Measurements from ENCODE around the gene CD79A. TPM values are rescaled to one million over a fixed set of nuclear protein-coding genes. Genes with fewer than 3 reads are reported as not detected.

CD79A gene
- total RNA-seq, 4 donors from 2014 or later: 1.7 to 3.1 TPM; not detected in 2

- peaks cover 39 to 100% (median 57%) of the 10 kb centered on the region in 4 donors for H3K27me3 ChIP-seq
- 1% methylated on average over 22 to 25 of the region's 49 CpGs for WGBS, 2 donors
- intact Hi-C loops (cut with DNase I): no loop called here
- H3K4me3 ChIP-seq: peak within 1 kb of the TSS; percentile 16 to 69 (median 40)
- no peak within 1 kb of the TSS for H3K27ac ChIP-seq
- H3K4me1 ChIP-seq: peaks cover 14 to 21% (median 19%) of the 10 kb centered on the region in 3 donors
- no peak for DNase-seq
- H3K36me3 ChIP-seq: no peaks in the 10 kb centered on the region
- no peak for TF ChIP-seq POLR2A (IDR thresholded peaks at IDR 0.05)
- no peak for TF ChIP-seq CTCF (IDR thresholded peaks at IDR 0.05)
- H3K9me3 ChIP-seq: no peaks in the 10 kb centered on the region
These were observed 51.2 kb downstream of the CD79A start, which contains the start of gene ERFL for GRCh38 chr19:41928221-41928683. ERFL (minus strand) TSS chr19:41928449; CDS start chr19:41912919, 15,530 bp downstream.

- peaks cover 14 to 21% (median 19%) of the 10 kb centered on the region in 3 donors for H3K4me1 ChIP-seq
- no peaks in the 10 kb centered on the region for H3K9me3 ChIP-seq
- H3K27ac ChIP-seq: no peak overlapping the region
- no peak for DNase-seq
- peak overlapping the region; percentile 16 to 69 (median 40) for H3K4me3 ChIP-seq
- peaks cover 39 to 100% (median 56%) of the 10 kb centered on the region in 4 donors for H3K27me3 ChIP-seq
- no peak for TF ChIP-seq POLR2A (IDR thresholded peaks at IDR 0.05)
- no peak for TF ChIP-seq CTCF (IDR thresholded peaks at IDR 0.05)
- WGBS, 2 donors: 6 to 9% methylated on average over 14 to 19 of the region's 29 CpGs
- intact Hi-C loops (cut with DNase I): no loop called here
- no peaks in the 10 kb centered on the region for H3K36me3 ChIP-seq
These were observed 51.9 kb downstream of the CD79A start for GRCh38 chr19:41928754-41929535.

GRCh38 chr19:41929536-41930071 is 52.5 kb downstream of the CD79A start:
- no peak overlapping the region for H3K4me3 ChIP-seq
- intact Hi-C loops (cut with DNase I): no loop called here
- 30 to 38% methylated on average over 6 to 8 of the region's 14 CpGs for WGBS, 2 donors
- H3K4me1 ChIP-seq: peaks cover 14 to 21% (median 19%) of the 10 kb centered on the region in 3 donors
- DNase-seq: no peak
- no peaks in the 10 kb centered on the region for H3K36me3 ChIP-seq
- H3K27ac ChIP-seq: no peak overlapping the region
- peaks cover 39 to 100% (median 54%) of the 10 kb centered on the region in 4 donors for H3K27me3 ChIP-seq
- TF ChIP-seq POLR2A (IDR thresholded peaks at IDR 0.05): no peak
- no peak for TF ChIP-seq CTCF (IDR thresholded peaks at IDR 0.05)
- no peaks in the 10 kb centered on the region for H3K9me3 ChIP-seq

GRCh38 chr19:41930322-41930722 is 53.2 kb downstream of the CD79A start:
- WGBS, 2 donors: 14 to 18% methylated on average over 6 of the region's 7 CpGs
- TF ChIP-seq CTCF (IDR thresholded peaks at IDR 0.05) (no peak), POLR2A (IDR thresholded peaks at IDR 0.05) (no peak)
- Histone ChIP-seq H3K4me3 (no peak overlapping the region), H3K9me3 (no peaks in the 10 kb centered on the region), H3K27ac (no peak overlapping the region), H3K27me3 (peaks cover 38 to 100% (median 55%) of the 10 kb centered on the region in 4 donors), H3K4me1 (peaks cover 14 to 27% (median 19%) of the 10 kb centered on the region in 3 donors), H3K36me3 (no peaks in the 10 kb centered on the region)
- no peak for DNase-seq
- intact Hi-C loops (cut with DNase I): no loop called here

Small RNAs within 50 kb of the gene (small RNA-seq; reads per million reads assigned to genes)
- gene MIR6797: 0 reads per million in 4 donors

Other genes starting within 250 kb of the CD79A start
- gene CEACAM7, start 189.0 kb upstream of the CD79A start, total RNA-seq: 100 to 1,000 TPM in 2 of 4 donors, 10 to 100 TPM in 2; 10.5 to 103 (median 76.7) TPM
- 100 to 1,000 TPM in 3 of 4 donors, 10 to 100 TPM in 1; 86.4 to 374 (median 293) TPM for gene CEACAM5, start 168.7 kb upstream of the CD79A start, total RNA-seq
- 100 to 1,000 TPM in 3 of 4 donors, 10 to 100 TPM in 1; 70.8 to 288 (median 176) TPM for gene CEACAM6, start 121.7 kb upstream of the CD79A start, total RNA-seq
- gene CEACAM3, start 80.7 kb upstream of the CD79A start, total RNA-seq: 1 to 10 TPM in 2 of 4 donors, under 1 TPM in 2; 0.42 to 1.3 (median 0.99) TPM
- gene LYPD4, start 32.6 kb upstream of the CD79A start, total RNA-seq: not detected
- not detected for gene DMRTC2, start 32.2 kb upstream of the CD79A start, total RNA-seq
- gene RPS19, start 17.0 kb upstream of the CD79A start, total RNA-seq: 1,000 to 10,000 TPM in 3 of 4 donors, 100 to 1,000 TPM in 1; 922 to 1,801 (median 1,460) TPM
- gene ARHGEF1, start 5.9 kb downstream of the CD79A start, total RNA-seq: 10 to 100 TPM; 31.0 to 59.5 (median 56.2) TPM
- gene ERFL, start 51.2 kb downstream of the CD79A start, total RNA-seq: not detected
- gene RABAC1, start 82.0 kb downstream of the CD79A start, total RNA-seq: 100 to 1,000 TPM in 3 of 4 donors, 10 to 100 TPM in 1; 47.4 to 113 (median 103) TPM
- gene ATP1A3, start 117.0 kb downstream of the CD79A start, total RNA-seq: under 1 TPM in 2 of 4 donors, not detected in 2; 0.19 to 0.42 TPM
- gene GRIK5, start 192.9 kb downstream of the CD79A start, total RNA-seq: 1 to 10 TPM in 1 of 4 donors, under 1 TPM in 3; 0.08 to 1.1 (median 0.37) TPM
- 10 to 100 TPM; 13.2 to 24.3 (median 16.2) TPM for gene ZNF574, start 198.9 kb downstream of the CD79A start, total RNA-seq

Measured in esophagus squamous epithelium (tissue), 5 donors.